Measurements from ENCODE around the gene PRKCH. TPM values are rescaled to one million over a fixed set of nuclear protein-coding genes. Genes with fewer than 3 reads are reported as not detected.

The PRKCH gene
- total and polyA plus RNA-seq, 10 of the 15 experiments (the other 5 are each of a cell fraction or from before 2014, with no cell fraction given), result 10.7 to 140 (median 33.2) TPM

GRCh38 chr14:61391119-61391518, 69.7 kb downstream of the PRKCH start:
- H2AFZ ChIP-seq (ENCODE audit: control insufficient read depth, low read depth, low read length), result no peak overlapping the region
- peak overlapping the region; percentile 59; the same call in 1 of the 2 replicates for H3K4me3 ChIP-seq
- POLR2A ChIA-PET, result interaction anchor here (1.8 to 7.1 kb wide), 6 partner anchors 9 to 61 kb away, joined by 4 to 66 read pairs (median 22); no protein-coding TSS in a partner anchor
- FAIRE-seq (no peak), ATAC-seq (peak; percentile 4), DNase-seq (ENCODE audit: low read depth, low spot score) (no peak)
- peak overlapping the region; percentile 42; the same call in 1 of the 2 replicates for H3K9ac ChIP-seq (ENCODE audit: control insufficient read depth, insufficient read depth, low read length)
- peak overlapping the region; percentile 67 for H3K4me2 ChIP-seq (ENCODE audit: control insufficient read depth, insufficient read depth)
- H3K27me3 ChIP-seq (replicated peaks in 1 of 2; ENCODE audit: control insufficient read depth in 2 of 2, insufficient read depth in 2 of 2, low read length in 1 of 2), result no peaks in the 10 kb centered on the region
- peaks cover 4 to 6% of the 10 kb centered on the region in 2 experiments; a peak in 3 of 4 replicates for H3K36me3 ChIP-seq (ENCODE audit: control insufficient read depth in 2 of 2, insufficient read depth in 2 of 2, low read length in 1 of 2)
- intact Hi-C loops (cut with micrococcal nuclease; ENCODE audit: unreplicated experiment) (no loop called here), in situ Hi-C loops (cut with MboI) (no loop called here)
- peaks cover 55% of the 10 kb centered on the region for H3K4me1 ChIP-seq (ENCODE audit: control insufficient read depth, insufficient read depth, low read length)
- WGBS (ENCODE audit: insufficient coverage, insufficient replicate concordance, low lambda C conversion rate, missing lambda C conversion rate), result 2% methylated on average over 3 of the region's 3 CpGs
- RAD21 ChIA-PET (ENCODE audit: unreplicated experiment), result interaction anchor here (1.0 to 7.3 kb wide), 8 partner anchors 8 to 69 kb away, joined by 3 to 87 read pairs (median 33); partner anchors contain the start of gene PRKCH
- no peaks in the 10 kb centered on the region for H4K20me1 ChIP-seq (ENCODE audit: control insufficient read depth, insufficient read depth)
- SMC1A ChIA-PET (ENCODE audit: uncharacterized antibody, unreplicated experiment), result interaction anchor here (1.0 to 7.7 kb wide), 9 partner anchors 8 to 98 kb away, joined by 3 to 85 read pairs (median 7); partner anchors contain the start of gene PRKCH
- CTCF ChIA-PET, result interaction anchor here (1.1 to 1.6 kb wide), 3 partner anchors 8 to 12 kb away, joined by 3 to 4 read pairs (median 3); no protein-coding TSS in a partner anchor
- no peaks in the 10 kb centered on the region for H3K9me3 ChIP-seq (replicated peaks; ENCODE audit: control insufficient read depth, insufficient read depth, low read length)
- H3K27ac ChIP-seq (ENCODE audit: control insufficient read depth, insufficient read depth), result peak overlapping the region; percentile 99
- BruUV-seq (replicated peaks), result no TSS peak
- peaks cover 81% of the 10 kb centered on the region for H3K79me2 ChIP-seq (ENCODE audit: control insufficient read depth, insufficient read depth, low read length)
- no peak for TF ChIP-seq RBBP5 (conservative IDR thresholded peaks at IDR 0.05)
- TF ChIP-seq EP300 (IDR thresholded peaks at IDR 0.05; ENCODE audit: borderline replicate concordance in 1 of 2, control insufficient read depth in 1 of 2, low read depth in 2 of 2, low read length in 2 of 2), result peak in 1 of 2 experiments; percentile 64; a peak in 1 of 4 replicates
- TF ChIP-seq NR2F1 (conservative IDR thresholded peaks at IDR 0.05), result no peak
- TF ChIP-seq CREM (IDR thresholded peaks at IDR 0.05; ENCODE audit: low read depth), result no peak
- no peak for TF ChIP-seq TBL1XR1 (IDR thresholded peaks at IDR 0.05; ENCODE audit: low read depth, low read length)
- no peak for TF ChIP-seq WRNIP1 (IDR thresholded peaks at IDR 0.05; ENCODE audit: borderline replicate concordance, low read depth, low read length)
- no peak for TF ChIP-seq ELK1 (IDR thresholded peaks at IDR 0.05; ENCODE audit: low read depth, low read length)
- TF ChIP-seq TAF1 (IDR thresholded peaks at IDR 0.05; ENCODE audit: borderline replicate concordance, low read depth, low read length), result no peak
- TF ChIP-seq CUX1 (IDR thresholded peaks at IDR 0.05; ENCODE audit: insufficient replicate concordance, low read depth, low read length), result peak; percentile 5
- TF ChIP-seq ZBED1 (IDR thresholded peaks at IDR 0.05; ENCODE audit: borderline replicate concordance), result no peak
- TF ChIP-seq RELB (IDR thresholded peaks at IDR 0.05; ENCODE audit: low read depth), result peak; percentile 74
- no peak for TF ChIP-seq GABPA (IDR thresholded peaks at IDR 0.05; ENCODE audit: low read depth)
- TF ChIP-seq SMAD1 (IDR thresholded peaks at IDR 0.05; ENCODE audit: low read depth, partially characterized antibody), result no peak
- TF ChIP-seq SUPT20H (IDR thresholded peaks at IDR 0.05; ENCODE audit: borderline replicate concordance, control insufficient read depth, low read depth, low read length), result no peak
- no peak for TF ChIP-seq CHD4 (IDR thresholded peaks at IDR 0.05)

Data from GM12878 (cell line).